K562 (cell line): Measurements from ENCODE around the gene APBA2. TPM values are rescaled to one million over a fixed set of nuclear protein-coding genes. Genes with fewer than 3 reads are reported as not detected.
A peak's percentile ranks its signal among the peaks of the same experiment; 100 is the strongest.

Source experiments
- BMI1 ChIP-seq: fragments of 150-350 bp; IDR thresholded peaks from 2 replicates; pipeline ENCODE4 v1.6.1; 2014; ENCODE audit warnings: low read length
- CREB1 ChIP-seq, 2 experiments: sonication (generic) in 1 of 2; formaldehyde crosslinking in 1 of 2; IDR thresholded peaks; 2 replicates each; pipeline versions ENCODE4 v1.6.1 to v1.8.0; 2012 to 2022; ENCODE audit warnings: inconsistent platforms in 1 of 2, mild to moderate bottlenecking in 1 of 2, missing genetic modification reagents in 1 of 2, moderate library complexity in 1 of 2
- CREB5 ChIP-seq: fragments of 250-450 bp; sonication (Bioruptor Pico); IDR thresholded peaks from 2 replicates; pipeline ENCODE4 v1.5.0; 2020; ENCODE audit warnings: mild to moderate bottlenecking
- CTCFL ChIP-seq: IDR thresholded peaks from 2 replicates; pipeline ENCODE4 v1.6.1; 2011; ENCODE audit warnings: borderline replicate concordance, low read depth, mild to moderate bottlenecking, moderate library complexity, low read length; ENCODE audit not compliant: insufficient read depth, poor library complexity, severe bottlenecking
- FOXK2 ChIP-seq, 2 experiments: fragments of 450-650 bp; IDR thresholded peaks in 1 of 2; conservative IDR thresholded peaks in 1 of 2; 2 replicates each; pipeline ENCODE4 v1.6.1; 2016; ENCODE audit warnings: low read depth in 2 of 2, mild to moderate bottlenecking in 1 of 2
- HINFP ChIP-seq: fragments of 450-650 bp; conservative IDR thresholded peaks from 2 replicates; pipeline ENCODE4 v1.6.1; 2016; ENCODE audit warnings: missing genetic modification characterization, low read depth, mild to moderate bottlenecking, control low read depth, missing compliant biosample characterization
- KDM1A ChIP-seq, 2 experiments: fragments of 450-650 bp; IDR thresholded peaks; 2 replicates each; pipeline ENCODE4 v1.6.1; 2016; ENCODE audit warnings: mild to moderate bottlenecking in 2 of 2
- KDM4B ChIP-seq, 2 experiments: fragments of 450-650 bp in 1 of 2; sonication (generic) in 1 of 2; IDR thresholded peaks; 2 replicates each; pipeline ENCODE4 v1.6.1; 2016 to 2017; ENCODE audit warnings: borderline replicate concordance in 2 of 2, antibody characterized with exemption in 1 of 2, low read depth in 1 of 2, mild to moderate bottlenecking in 1 of 2
- REST ChIP-seq, 2 experiments: fragments of 450-650 bp; formaldehyde crosslinking in 1 of 2; IDR thresholded peaks; 2 replicates each; pipeline versions ENCODE4 v1.4.0 to v1.6.1; 2014 to 2020; ENCODE audit warnings: mild to moderate bottlenecking in 2 of 2, borderline replicate concordance in 1 of 2, low read depth in 1 of 2
- ZNF639 ChIP-seq, 2 experiments: fragments of 200-800 bp in 1 of 2; sonication (Bioruptor generic) in 1 of 2; sonication (generic) in 1 of 2; formaldehyde crosslinking in 1 of 2; IDR thresholded peaks in 1 of 2; conservative IDR thresholded peaks in 1 of 2; 2 replicates each; pipeline versions ENCODE4 v1.5.0 to v1.6.1; 2016 to 2020; ENCODE audit warnings: missing compliant biosample characterization in 1 of 2, missing genetic modification characterization in 1 of 2, missing genetic modification reagents in 1 of 2
- polyA plus RNA-seq, 8 experiments: library from polyadenylated mRNA; depleted of rRNA in 4 of 8; stranded (reverse) in 5 of 8; unstranded in 3 of 8; fragments of >200 nt; fragmentation: Nextera tagmentation in 2 of 8; fragmentation: Illumina TruSeq in 1 of 8; extraction: Ambion mirVana in 2 of 8; extraction: Trizol in 1 of 8; gene quantifications; 2 replicates each; pipeline versions ENCODE4 v1.2.1 to v1.2.3, GENCODE V29; 2011 to 2014; ENCODE audit warnings: inconsistent platforms in 1 of 8, missing spikeins in 1 of 8
- total RNA-seq, 7 experiments: library from RNA; depleted of rRNA in 6 of 7; stranded (reverse); fragments of >200 nt in 6 of 7; fragmentation: Illumina TruSeq in 2 of 7; extraction: Trizol in 2 of 7; gene quantifications; 2 replicates each; pipeline versions ENCODE4 v1.2.1 to v1.2.3, GENCODE V29; 2011 to 2021; ENCODE audit warnings: low replicate concordance in 1 of 7

APBA2 gene
- total and polyA plus RNA-seq, 9 of the 15 experiments (the other 6 are each of a cell fraction or from before 2014, with no cell fraction given): 0.24 to 40.9 (median 25.2) TPM

GRCh38 chr15:28955993-28956421 is 70.2 kb downstream of the APBA2 start (continued):
- no peak for TF ChIP-seq KDM1A (IDR thresholded peaks at IDR 0.05)
- TF ChIP-seq ZNF639 (CRISPR knock-in tag; conservative IDR thresholded peaks at IDR 0.05 in 1 of 2, IDR thresholded peaks at IDR 0.05 in 1 of 2): no peak
- no peak for TF ChIP-seq REST (IDR thresholded peaks at IDR 0.05; ENCODE audit: borderline replicate concordance)
- no peak for TF ChIP-seq REST (CRISPR knock-in tag; IDR thresholded peaks at IDR 0.05; ENCODE audit: low read depth)
- TF ChIP-seq CTCFL: no peak
- no peak for TF ChIP-seq BMI1
- TF ChIP-seq CREB5 (CRISPR knock-in tag): no peak
- no peak for TF ChIP-seq HINFP (tag)
- no peak for TF ChIP-seq KDM4B (IDR thresholded peaks at IDR 0.05; ENCODE audit: borderline replicate concordance in 2 of 2, low read depth in 1 of 2)
- TF ChIP-seq FOXK2 (conservative IDR thresholded peaks at IDR 0.05 in 1 of 2, IDR thresholded peaks at IDR 0.05 in 1 of 2; ENCODE audit: low read depth in 2 of 2): no peak
- 0 out of 2 replicates have a peak, but pooled peaks have one; percentile 36 for TF ChIP-seq CREB1 (IDR thresholded peaks at IDR 0.05)
- TF ChIP-seq CREB1 (CRISPR knock-in tag; IDR thresholded peaks at IDR 0.05): no peak; the same call in 1 of the 2 replicates
